IPS-15b (cell line): Measurements from ENCODE around the gene PRKAG2.

ENCODE experiments used
- H3K27me3 ChIP-seq: one replicate; pipeline ENCODE4 v1.6.1; 2013; ENCODE audit warnings: low read length; ENCODE audit not compliant: control insufficient read depth, insufficient read depth
- H3K36me3 ChIP-seq: one replicate; pipeline ENCODE4 v1.6.1; 2013; ENCODE audit warnings: low read length; ENCODE audit not compliant: control insufficient read depth, insufficient read depth
- H3K4me1 ChIP-seq: one replicate; pipeline ENCODE4 v1.6.1; 2013; ENCODE audit warnings: mild to moderate bottlenecking, low read length; ENCODE audit not compliant: control insufficient read depth, insufficient read depth
- H3K4me3 ChIP-seq: one replicate; pipeline ENCODE4 v1.5.1; 2013; ENCODE audit warnings: low read depth, low read length
- H3K9ac ChIP-seq: one replicate; pipeline ENCODE4 v1.6.1; 2013; ENCODE audit warnings: low read depth, mild to moderate bottlenecking, low read length
- H3K9me3 ChIP-seq: one replicate; pipeline ENCODE4 v1.6.1; 2013; ENCODE audit warnings: mild to moderate bottlenecking, low read length; ENCODE audit not compliant: control insufficient read depth, insufficient read depth

Gene PRKAG2

GRCh38 chr7:151890355-151891004 is 13.6 kb upstream of the PRKAG2 start:
- peaks cover 5% of the 10 kb centered on the region for H3K27me3 ChIP-seq
- H3K36me3 ChIP-seq = no peaks in the 10 kb centered on the region
- no peaks in the 10 kb centered on the region for H3K4me1 ChIP-seq
- H3K9me3 ChIP-seq = no peaks in the 10 kb centered on the region
- H3K4me3 ChIP-seq = no peak overlapping the region
- H3K9ac ChIP-seq = no peak overlapping the region

GRCh38 chr7:151889406-151890354 is 12.8 kb upstream of the PRKAG2 start:
- Histone ChIP-seq H3K9me3 (no peaks in the 10 kb centered on the region), H3K36me3 (no peaks in the 10 kb centered on the region), H3K27me3 (peaks cover 5% of the 10 kb centered on the region), H3K4me1 (no peaks in the 10 kb centered on the region), H3K9ac (no peak overlapping the region), H3K4me3 (no peak overlapping the region)

GRCh38 chr7:151888079-151889067 is 11.5 kb upstream of the PRKAG2 start:
- no peak overlapping the region for H3K4me3 ChIP-seq
- H3K4me1 ChIP-seq = no peaks in the 10 kb centered on the region
- H3K9ac ChIP-seq = no peak overlapping the region
- no peaks in the 10 kb centered on the region for H3K9me3 ChIP-seq
- peaks cover 5% of the 10 kb centered on the region for H3K27me3 ChIP-seq
- no peaks in the 10 kb centered on the region for H3K36me3 ChIP-seq

GRCh38 chr7:151886783-151887182 is 9.9 kb upstream of the PRKAG2 start:
- Histone ChIP-seq H3K9ac (no peak overlapping the region), H3K9me3 (no peaks in the 10 kb centered on the region), H3K36me3 (no peaks in the 10 kb centered on the region), H3K27me3 (peaks cover 5% of the 10 kb centered on the region), H3K4me3 (no peak overlapping the region), H3K4me1 (no peaks in the 10 kb centered on the region)

GRCh38 chr7:151885202-151885580 is 8.3 kb upstream of the PRKAG2 start:
- H3K36me3 ChIP-seq = no peaks in the 10 kb centered on the region
- peaks cover 6% of the 10 kb centered on the region for H3K27me3 ChIP-seq
- H3K9ac ChIP-seq = no peak overlapping the region
- H3K4me3 ChIP-seq = no peak overlapping the region
- no peaks in the 10 kb centered on the region for H3K9me3 ChIP-seq
- no peaks in the 10 kb centered on the region for H3K4me1 ChIP-seq

- no peaks in the 10 kb centered on the region for H3K36me3 ChIP-seq
- H3K27me3 ChIP-seq = peaks cover 11% of the 10 kb centered on the region
- H3K9ac ChIP-seq = no peak overlapping the region
- no peaks in the 10 kb centered on the region for H3K4me1 ChIP-seq
- no peaks in the 10 kb centered on the region for H3K9me3 ChIP-seq
- H3K4me3 ChIP-seq = no peak overlapping the region
Observed at GRCh38 chr7:151884312-151885201, 7.6 kb upstream of the PRKAG2 start.

- peaks cover 18% of the 10 kb centered on the region for H3K27me3 ChIP-seq
Observed at GRCh38 chr7:151883857-151884256, 6.9 kb upstream of the PRKAG2 start.

GRCh38 chr7:151882734-151883133 is 5.8 kb upstream of the PRKAG2 start:
- Histone ChIP-seq H3K27me3 (peaks cover 29% of the 10 kb centered on the region), H3K9me3 (no peaks in the 10 kb centered on the region), H3K4me1 (peaks cover 4% of the 10 kb centered on the region), H3K9ac (no peak overlapping the region), H3K36me3 (no peaks in the 10 kb centered on the region), H3K4me3 (no peak overlapping the region)

More at GRCh38 chr7:151883857-151884256, 6.9 kb upstream of the PRKAG2 start:
- Histone ChIP-seq H3K4me1 (no peaks in the 10 kb centered on the region), H3K4me3 (no peak overlapping the region), H3K9me3 (no peaks in the 10 kb centered on the region), H3K9ac (no peak overlapping the region), H3K36me3 (no peaks in the 10 kb centered on the region)

- H3K4me1 ChIP-seq = peaks cover 4% of the 10 kb centered on the region
- no peaks in the 10 kb centered on the region for H3K36me3 ChIP-seq
- H3K4me3 ChIP-seq = no peak overlapping the region
- H3K9me3 ChIP-seq = no peaks in the 10 kb centered on the region
- H3K9ac ChIP-seq = no peak overlapping the region
- H3K27me3 ChIP-seq = peaks cover 26% of the 10 kb centered on the region
Observed at GRCh38 chr7:151880688-151881087, 3.8 kb upstream of the PRKAG2 start.

- Histone ChIP-seq H3K9ac (no peak overlapping the region), H3K36me3 (no peaks in the 10 kb centered on the region), H3K4me1 (peaks cover 4% of the 10 kb centered on the region), H3K9me3 (no peaks in the 10 kb centered on the region), H3K27me3 (peaks cover 26% of the 10 kb centered on the region), H3K4me3 (peak overlapping the region; percentile 67)
Observed at GRCh38 chr7:151877911-151878835, 1.3 kb upstream of the PRKAG2 start.
